GM21576 (cell line): ENCODE results near the gene OSER1.
A peak's percentile ranks its signal among the peaks of the same experiment; 100 is the strongest.
"Not testable (repeated sequence)": the region's sequence is repeated elsewhere in the genome, so short reads cannot be mapped to it uniquely, and the experiment has no call there.

Experiments
- ATAC-seq: cut with Tn5 transposase; IDR thresholded peaks from one replicate; pipeline ENCODE4 v1.9.1; 2021; ENCODE audit warnings: mild to moderate bottlenecking, moderate library complexity; ENCODE audit not compliant: unreplicated experiment

Gene OSER1

GRCh38 chr20:44210406-44211176, at the start of gene OSER1:
Gene OSER1, minus strand, starts transcription at chr20:44210771. Its CDS starts 3,814 bp downstream, at chr20:44206957.
- ATAC-seq = peak; percentile 87

- no peak for ATAC-seq
These were observed 47.8 kb upstream of the OSER1 start for GRCh38 chr20:44258226-44258890.

GRCh38 chr20:44256961-44257360, 46.4 kb upstream of the OSER1 start:
- ATAC-seq = no peak

GRCh38 chr20:44255942-44256341, 45.4 kb upstream of the OSER1 start:
- ATAC-seq = no peak

GRCh38 chr20:44254073-44254472, 43.5 kb upstream of the OSER1 start:
- no peak for ATAC-seq

GRCh38 chr20:44253528-44253927, 43.0 kb upstream of the OSER1 start:
- ATAC-seq = no peak

GRCh38 chr20:44251284-44251683, 40.7 kb upstream of the OSER1 start:
- no peak for ATAC-seq

- ATAC-seq = no peak
These were observed 37.8 kb upstream of the OSER1 start for GRCh38 chr20:44248410-44248759.

- no peak for ATAC-seq
These were observed 37.2 kb upstream of the OSER1 start for GRCh38 chr20:44247586-44248409.

GRCh38 chr20:44247131-44247571, 36.6 kb upstream of the OSER1 start, which contains the start of gene GDAP1L1:
Gene GDAP1L1, plus strand, starts transcription at chr20:44247308. Its CDS starts 27 bp downstream, at chr20:44247335.
- no peak for ATAC-seq

GRCh38 chr20:44245977-44246376, 35.4 kb upstream of the OSER1 start:
- no peak for ATAC-seq

GRCh38 chr20:44241796-44242195, 31.2 kb upstream of the OSER1 start:
- no peak for ATAC-seq

GRCh38 chr20:44236840-44237239, 26.3 kb upstream of the OSER1 start:
- ATAC-seq = not testable (repeated sequence)

GRCh38 chr20:44235702-44236101, 25.1 kb upstream of the OSER1 start:
- ATAC-seq = no peak

GRCh38 chr20:44234566-44235317, 24.2 kb upstream of the OSER1 start:
- ATAC-seq = no peak

GRCh38 chr20:44233436-44234016, 23.0 kb upstream of the OSER1 start:
- no peak for ATAC-seq

- not testable (repeated sequence) for ATAC-seq
These were observed 21.9 kb upstream of the OSER1 start for GRCh38 chr20:44232469-44232856.

GRCh38 chr20:44231713-44232468, 21.3 kb upstream of the OSER1 start:
- ATAC-seq = no peak

- no peak for ATAC-seq
These were observed 20.6 kb upstream of the OSER1 start for GRCh38 chr20:44231193-44231592.
